Activated gamma-delta T cell (primary cell): ENCODE data around the gene S1PR5.
"Not testable (repeated sequence)": the region's sequence is repeated elsewhere in the genome, so short reads cannot be mapped to it uniquely, and the experiment has no call there.

Experiments used
- DNase-seq: peaks from one replicate; lab custom pipeline; 2025; lab: John Stamatoyannopoulos, UW

The S1PR5 gene

GRCh38 chr19:10544753-10545251, 27.6 kb upstream of the S1PR5 start:
- DNase-seq = no peak

GRCh38 chr19:10544242-10544752, 27.1 kb upstream of the S1PR5 start:
- no peak for DNase-seq

- DNase-seq = peak; percentile 71
These were observed 26.4 kb upstream of the S1PR5 start, which contains the start of gene ATG4D for GRCh38 chr19:10543420-10544241. Gene ATG4D, plus strand, starts transcription at chr19:10543904. Its CDS starts 187 bp downstream, at chr19:10544091.

- no peak for DNase-seq
These were observed 25.8 kb upstream of the S1PR5 start for GRCh38 chr19:10543059-10543419.

GRCh38 chr19:10539016-10539415, 21.8 kb upstream of the S1PR5 start:
- DNase-seq = not testable (repeated sequence)

GRCh38 chr19:10538204-10538983, 21.1 kb upstream of the S1PR5 start:
- DNase-seq = no peak

- no peak for DNase-seq
These were observed 20.4 kb upstream of the S1PR5 start for GRCh38 chr19:10537668-10538067.

- no peak for DNase-seq
These were observed 18.4 kb upstream of the S1PR5 start for GRCh38 chr19:10535613-10536012.

GRCh38 chr19:10533646-10534386, 16.6 kb upstream of the S1PR5 start:
- no peak for DNase-seq

- DNase-seq = no peak
These were observed 15.2 kb upstream of the S1PR5 start for GRCh38 chr19:10532457-10532856.

GRCh38 chr19:10526887-10527286, 9.6 kb upstream of the S1PR5 start:
- not testable (repeated sequence) for DNase-seq

- DNase-seq = no peak
These were observed 8.4 kb upstream of the S1PR5 start for GRCh38 chr19:10525636-10526035.

GRCh38 chr19:10523135-10523636, 5.9 kb upstream of the S1PR5 start:
- DNase-seq = no peak

- no peak for DNase-seq
These were observed 4.4 kb upstream of the S1PR5 start for GRCh38 chr19:10521461-10522171.

- DNase-seq = no peak
These were observed 3.5 kb upstream of the S1PR5 start for GRCh38 chr19:10520652-10521318.

GRCh38 chr19:10519421-10519820, 2.2 kb upstream of the S1PR5 start:
- no peak for DNase-seq

- DNase-seq = peak; percentile 45
These were observed 1.5 kb upstream of the S1PR5 start for GRCh38 chr19:10518444-10519361.

GRCh38 chr19:10517760-10518443, 655 bp upstream of the S1PR5 start:
- DNase-seq = peak; percentile 45
